GM10847 (cell line): ENCODE results near the gene ADAM33.

ENCODE experiments used
- POLR2A ChIP-seq: IDR thresholded peaks from 2 replicates; pipeline ENCODE4 v1.6.1; 2011; ENCODE audit not compliant: insufficient read length; ENCODE audit errors: extremely low read depth

The ADAM33 gene

GRCh38 chr20:3667434-3668037 is 14.3 kb downstream of the ADAM33 start:
- TF ChIP-seq POLR2A = no peak

- TF ChIP-seq POLR2A = no peak
Measured at GRCh38 chr20:3663858-3664257, 18.0 kb downstream of the ADAM33 start.

GRCh38 chr20:3663031-3663701 is 18.6 kb downstream of the ADAM33 start, which contains the start of gene GFRA4:
TSS of gene GFRA4 (minus strand) at chr20:3663399. CDS start at chr20:3663399, 0 bp downstream.
- TF ChIP-seq POLR2A = no peak

- TF ChIP-seq POLR2A = no peak
Measured at GRCh38 chr20:3661814-3662665, 19.8 kb downstream of the ADAM33 start.

- no peak for TF ChIP-seq POLR2A
Measured at GRCh38 chr20:3661060-3661813, 20.6 kb downstream of the ADAM33 start.

GRCh38 chr20:3660262-3661059 is 21.3 kb downstream of the ADAM33 start:
- TF ChIP-seq POLR2A = no peak

GRCh38 chr20:3659492-3660261 is 22.1 kb downstream of the ADAM33 start:
- no peak for TF ChIP-seq POLR2A

- TF ChIP-seq POLR2A = no peak
Measured at GRCh38 chr20:3658716-3659491, 22.9 kb downstream of the ADAM33 start.

GRCh38 chr20:3658019-3658715 is 23.6 kb downstream of the ADAM33 start:
- no peak for TF ChIP-seq POLR2A

GRCh38 chr20:3655131-3655405 is 26.7 kb downstream of the ADAM33 start:
- TF ChIP-seq POLR2A = no peak

- TF ChIP-seq POLR2A = no peak
Measured at GRCh38 chr20:3654326-3655130, 27.3 kb downstream of the ADAM33 start.

GRCh38 chr20:3653921-3654320 is 27.9 kb downstream of the ADAM33 start:
- TF ChIP-seq POLR2A = no peak
